ENCODE results near the gene MAGI1.

DNA sequence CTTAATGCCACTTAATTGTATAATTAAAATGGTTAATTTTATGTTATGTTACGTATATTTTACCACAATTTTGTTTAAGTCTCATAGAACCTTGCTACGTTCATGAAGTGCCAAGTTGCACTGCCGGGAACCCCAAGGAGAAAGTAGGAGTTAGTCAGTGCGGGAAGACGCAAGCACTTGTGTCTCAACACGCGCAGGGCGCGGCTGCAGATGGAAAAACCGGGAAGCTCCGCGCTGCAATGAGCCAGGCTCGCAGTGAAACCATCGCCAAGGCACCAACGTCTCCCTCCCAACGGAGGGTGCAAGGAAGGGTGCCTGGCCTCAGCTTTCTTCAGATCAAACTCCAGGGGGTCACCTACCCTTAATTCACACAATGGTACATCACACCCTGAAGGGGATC is 21.6 kb downstream of the MAGI1 start:
- TF ChIP-seq CTCF (IDR thresholded peaks at IDR 0.05 in 8 of 11, conservative IDR thresholded peaks at IDR 0.05 in 3 of 11) (no peak), POLR2AphosphoS5 (IDR thresholded peaks at IDR 0.05) (peak in 1 of 3 donors; percentile 23), POLR2A (IDR thresholded peaks at IDR 0.05) (no peak)
